OCI-M1 (cell line): Measurements from ENCODE around the gene TMEM253.
A peak's percentile ranks its signal among the peaks of the same experiment; 100 is the strongest.

Source experiments
- DNase-seq: peaks from one replicate; lab custom pipeline; 2025; lab: John Stamatoyannopoulos, UW

Gene TMEM253

GRCh38 chr14:21090940-21091663, 9.8 kb upstream of the TMEM253 start:
- DNase-seq = no peak

- DNase-seq = no peak
Measured at GRCh38 chr14:21091821-21092272, 9.0 kb upstream of the TMEM253 start.

- DNase-seq = peak; percentile 78
Measured at GRCh38 chr14:21092273-21093011, 8.4 kb upstream of the TMEM253 start.

GRCh38 chr14:21093018-21093417, 7.8 kb upstream of the TMEM253 start:
- no peak for DNase-seq

GRCh38 chr14:21093769-21094681, 6.8 kb upstream of the TMEM253 start:
- DNase-seq = peak; percentile 12

- DNase-seq = peak; percentile 24
Measured at GRCh38 chr14:21095430-21096205, 5.2 kb upstream of the TMEM253 start.

- no peak for DNase-seq
Measured at GRCh38 chr14:21096438-21096837, 4.4 kb upstream of the TMEM253 start.

- no peak for DNase-seq
Measured at GRCh38 chr14:21096978-21097635, 3.8 kb upstream of the TMEM253 start.

- no peak for DNase-seq
Measured at GRCh38 chr14:21097636-21098075, 3.2 kb upstream of the TMEM253 start.

- peak; percentile 41 for DNase-seq
Measured at GRCh38 chr14:21098076-21098891, 2.6 kb upstream of the TMEM253 start, which contains the start of gene ZNF219. Gene ZNF219 (minus strand): TSS chr14:21098655. CDS start chr14:21093591, 5,064 bp downstream.

- no peak for DNase-seq
Measured at GRCh38 chr14:21098892-21099595, 1.8 kb upstream of the TMEM253 start.

- DNase-seq = no peak
Measured at GRCh38 chr14:21099596-21099985, 1.3 kb upstream of the TMEM253 start.

- DNase-seq = no peak
Measured at GRCh38 chr14:21101802-21102413, 1.0 kb downstream of the TMEM253 start.

GRCh38 chr14:21102521-21103410, 1.9 kb downstream of the TMEM253 start:
- peak; percentile 8 for DNase-seq

- no peak for DNase-seq
Measured at GRCh38 chr14:21103411-21103709, 2.5 kb downstream of the TMEM253 start.

GRCh38 chr14:21103710-21104447, 3.0 kb downstream of the TMEM253 start:
- peak; percentile 95 for DNase-seq

GRCh38 chr14:21104448-21105060, 3.7 kb downstream of the TMEM253 start:
- peak; percentile 89 for DNase-seq
